ENCODE results near the gene ARL5C. TPM values are rescaled to one million over a fixed set of nuclear protein-coding genes. Genes with fewer than 3 reads are reported as not detected.
"Not testable (repeated sequence)": the region's sequence is repeated elsewhere in the genome, so short reads cannot be mapped to it uniquely, and the experiment has no call there.

Gene ARL5C
- total and polyA plus RNA-seq, 7 experiments from 2014 or later: 0.15 to 0.78 (median 0.34) TPM; not detected in 4

DNA sequence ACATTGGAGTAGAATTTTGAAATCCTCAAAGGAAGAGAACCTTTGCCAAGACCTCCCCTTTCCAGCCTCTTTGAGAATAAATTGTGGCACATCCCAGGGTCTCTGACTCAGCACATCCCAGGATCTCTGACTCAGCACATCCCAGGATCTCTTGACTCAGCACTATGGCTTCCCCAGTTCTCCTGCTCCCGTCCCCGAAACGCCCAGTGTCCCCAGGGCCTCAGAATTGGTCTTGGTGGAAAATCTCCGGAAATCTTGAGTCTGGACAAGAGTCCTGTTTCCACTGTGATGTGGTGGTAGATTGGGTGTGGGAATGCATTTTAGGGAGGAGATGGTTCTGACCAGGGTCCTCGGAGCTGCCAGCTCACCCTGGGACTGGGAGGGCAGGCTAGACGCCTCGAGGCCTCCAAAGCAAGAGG, 33.8 kb downstream of the ARL5C start:
- ATAC-seq: no peak

DNA sequence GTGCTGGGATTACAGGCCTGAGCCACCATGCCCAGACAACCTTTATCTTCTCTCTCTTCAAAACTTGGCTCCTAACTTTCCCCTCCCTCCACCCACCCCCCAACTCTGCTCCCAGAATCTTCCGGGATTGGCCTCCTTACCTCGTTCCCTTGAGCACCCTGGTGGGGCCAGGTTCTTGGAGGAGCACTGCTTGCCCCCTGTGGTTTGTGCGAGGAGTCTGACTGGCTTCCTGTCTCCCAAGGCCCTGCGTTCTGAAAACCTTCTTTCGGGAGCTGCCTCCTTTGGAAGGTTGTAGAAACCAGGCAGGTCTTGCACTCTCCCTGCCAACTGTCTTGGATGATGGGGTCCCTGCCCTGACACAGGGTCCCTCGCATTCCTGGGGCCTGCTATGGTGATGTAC, 34.3 kb downstream of the ARL5C start:
- H3K36me3 ChIP-seq (ENCODE audit: control insufficient read depth in 2 of 3, insufficient read depth in 3 of 3, low read length in 3 of 3): peaks cover 0 to 12% (median 0%) of the 10 kb centered on the region in 3 experiments
- H3K27me3 Mint-ChIP-seq: peaks cover 0 to under 1% (median 0%) of the 10 kb centered on the region in 5 donors
- no peak for ATAC-seq
- CTCF ChIA-PET: no interaction called here
- H3K4me3 ChIP-seq (ENCODE audit: low read length): no peak overlapping the region
- peaks cover 0 to 24% (median 2%) of the 10 kb centered on the region in 5 donors for H3K36me3 Mint-ChIP-seq
- POLR2A ChIA-PET: no interaction called here
- H3K4me1 ChIP-seq (ENCODE audit: control insufficient read depth in 2 of 2, insufficient read depth in 2 of 2, low read length in 2 of 2): no peaks in the 10 kb centered on the region
- H3K27ac ChIP-seq (ENCODE audit: low read depth, low read length): no peak overlapping the region
- no peak for DNase-seq
- intact Hi-C loops (cut with micrococcal nuclease): no loop called here
- no peaks in the 10 kb centered on the region for H3K9me3 ChIP-seq (ENCODE audit: control insufficient read depth in 2 of 3, low read length in 3 of 3)
- H3K27ac Mint-ChIP-seq: no peak overlapping the region
- H3K27me3 ChIP-seq (ENCODE audit: control insufficient read depth in 2 of 2, insufficient read depth in 2 of 2, low read length in 2 of 2): no peaks in the 10 kb centered on the region
- H3K4me1 Mint-ChIP-seq: peaks cover 0 to 4% (median 1%) of the 10 kb centered on the region in 7 donors
- no peak overlapping the region for H3K4me3 Mint-ChIP-seq
- H3K9me3 Mint-ChIP-seq: no peaks in the 10 kb centered on the region

More for the DNA sequence above, 33.8 kb downstream of the ARL5C start:
- H3K27me3 ChIP-seq (ENCODE audit: control insufficient read depth in 2 of 2, insufficient read depth in 2 of 2, low read length in 2 of 2): no peaks in the 10 kb centered on the region
- H3K36me3 Mint-ChIP-seq: peaks cover 0 to 26% (median 6%) of the 10 kb centered on the region in 5 donors
- H3K9me3 Mint-ChIP-seq: no peaks in the 10 kb centered on the region
- ChIA-PET POLR2A (no interaction called here), CTCF (no interaction called here)
- no peak overlapping the region for H3K27ac ChIP-seq (ENCODE audit: low read depth, low read length)
- H3K4me1 Mint-ChIP-seq: peaks cover 0 to 6% (median 5%) of the 10 kb centered on the region in 7 donors
- peaks cover 0 to 4% (median 0%) of the 10 kb centered on the region in 5 donors for H3K27me3 Mint-ChIP-seq
- no peak overlapping the region for H3K4me3 ChIP-seq (ENCODE audit: low read length)
- no peak overlapping the region for H3K4me3 Mint-ChIP-seq
- H3K4me1 ChIP-seq (ENCODE audit: control insufficient read depth in 2 of 2, insufficient read depth in 2 of 2, low read length in 2 of 2): no peaks in the 10 kb centered on the region
- peak overlapping the region in 1 of 9 donors; percentile 12 for H3K27ac Mint-ChIP-seq
- no peaks in the 10 kb centered on the region for H3K9me3 ChIP-seq (ENCODE audit: control insufficient read depth in 2 of 3, low read length in 3 of 3)
- peaks cover 0 to 12% (median 0%) of the 10 kb centered on the region in 3 experiments for H3K36me3 ChIP-seq (ENCODE audit: control insufficient read depth in 2 of 3, insufficient read depth in 3 of 3, low read length in 3 of 3)
- intact Hi-C loops (cut with micrococcal nuclease): no loop called here
- no peak for DNase-seq

- ChIA-PET CTCF (no interaction called here), POLR2A (no interaction called here)
- DNase-seq (no peak), ATAC-seq (no peak)
- H3K4me3 ChIP-seq (ENCODE audit: low read length): no peak overlapping the region
- H3K9me3 ChIP-seq (ENCODE audit: control insufficient read depth in 2 of 3, low read length in 3 of 3): no peaks in the 10 kb centered on the region
- Mint-ChIP-seq H3K9me3 (no peaks in the 10 kb centered on the region), H3K4me3 (no peak overlapping the region), H3K36me3 (peaks cover 0 to 15% (median 0%) of the 10 kb centered on the region in 5 donors), H3K4me1 (peaks cover 0 to 3% (median 0%) of the 10 kb centered on the region in 7 donors), H3K27ac (peak overlapping the region in 1 of 9 donors; percentile 36), H3K27me3 (no peaks in the 10 kb centered on the region)
- intact Hi-C loops (cut with micrococcal nuclease): no loop called here
- H3K36me3 ChIP-seq (ENCODE audit: control insufficient read depth in 2 of 3, insufficient read depth in 3 of 3, low read length in 3 of 3): peaks cover 0 to 4% (median 0%) of the 10 kb centered on the region in 3 experiments
- H3K27me3 ChIP-seq (ENCODE audit: control insufficient read depth in 2 of 2, insufficient read depth in 2 of 2, low read length in 2 of 2): no peaks in the 10 kb centered on the region
- H3K27ac ChIP-seq (ENCODE audit: low read depth, low read length): no peak overlapping the region
- H3K4me1 ChIP-seq (ENCODE audit: control insufficient read depth in 2 of 2, insufficient read depth in 2 of 2, low read length in 2 of 2): no peaks in the 10 kb centered on the region
These were observed 35.8 kb downstream of the ARL5C start for GRCh38 chr17:39130205-39130604.

- DNase-seq; POLR2A ChIA-PET; H3K9me3 Mint-ChIP-seq; CTCF ChIA-PET; H3K27me3 ChIP-seq (ENCODE audit: control insufficient read depth in 2 of 2, insufficient read depth in 2 of 2, low read length in 2 of 2); intact Hi-C loops (cut with micrococcal nuclease); H3K4me1 Mint-ChIP-seq; H3K4me1 ChIP-seq (ENCODE audit: control insufficient read depth in 2 of 2, insufficient read depth in 2 of 2, low read length in 2 of 2); H3K27me3 Mint-ChIP-seq; H3K27ac ChIP-seq (ENCODE audit: low read depth, low read length); ATAC-seq; H3K36me3 ChIP-seq (ENCODE audit: control insufficient read depth in 2 of 3, insufficient read depth in 3 of 3, low read length in 3 of 3); H3K4me3 ChIP-seq (ENCODE audit: low read length); H3K27ac Mint-ChIP-seq; H3K4me3 Mint-ChIP-seq; H3K9me3 ChIP-seq (ENCODE audit: control insufficient read depth in 2 of 3, low read length in 3 of 3): not testable (repeated sequence)
- H3K36me3 Mint-ChIP-seq: peaks cover 0 to 15% (median 0%) of the 10 kb centered on the region in 5 donors
These were observed 36.4 kb downstream of the ARL5C start for GRCh38 chr17:39129544-39129943.

DNA sequence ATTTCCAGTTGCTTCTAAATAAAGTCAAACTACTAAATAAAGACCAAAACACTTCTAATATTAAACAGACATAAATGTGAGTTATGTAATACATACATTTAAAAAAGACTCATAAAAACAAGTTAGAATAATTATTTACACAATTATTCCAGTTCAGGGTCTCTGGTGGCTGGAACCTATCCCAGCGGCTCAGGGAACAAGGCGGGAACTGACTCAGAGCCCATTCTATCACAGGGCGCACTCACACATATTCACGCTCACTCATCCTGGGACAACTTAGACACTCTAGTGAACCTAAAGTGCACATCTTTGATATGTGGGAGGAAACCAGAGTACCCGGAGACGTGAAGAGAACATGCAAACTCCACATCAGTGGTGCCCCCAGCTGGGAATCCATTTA, 39.5 kb downstream of the ARL5C start:
- no peaks in the 10 kb centered on the region for H3K9me3 Mint-ChIP-seq
- Histone ChIP-seq H3K9me3 (ENCODE audit: control insufficient read depth in 2 of 3, low read length in 3 of 3) (no peaks in the 10 kb centered on the region), H3K4me1 (ENCODE audit: control insufficient read depth in 2 of 2, insufficient read depth in 2 of 2, low read length in 2 of 2) (no peaks in the 10 kb centered on the region), H3K27me3 (ENCODE audit: control insufficient read depth in 2 of 2, insufficient read depth in 2 of 2, low read length in 2 of 2) (no peaks in the 10 kb centered on the region), H3K27ac (ENCODE audit: low read depth, low read length) (no peak overlapping the region), H3K36me3 (ENCODE audit: control insufficient read depth in 2 of 3, insufficient read depth in 3 of 3, low read length in 3 of 3) (no peaks in the 10 kb centered on the region), H3K4me3 (ENCODE audit: low read length) (no peak overlapping the region)
- peaks cover 0 to 2% (median 0%) of the 10 kb centered on the region in 7 donors for H3K4me1 Mint-ChIP-seq
- H3K36me3 Mint-ChIP-seq: peaks cover 0 to 12% (median 0%) of the 10 kb centered on the region in 5 donors
- no peak overlapping the region for H3K4me3 Mint-ChIP-seq
- H3K27me3 Mint-ChIP-seq: no peaks in the 10 kb centered on the region
- DNase-seq (no peak), ATAC-seq (no peak)
- ChIA-PET POLR2A (interaction anchor here (0.7 kb wide), 1 partner anchor 56 kb away, joined by 5 read pairs; no protein-coding TSS in a partner anchor), CTCF (no interaction called here)
- no peak overlapping the region for H3K27ac Mint-ChIP-seq
- intact Hi-C loops (cut with micrococcal nuclease): no loop called here

DNA sequence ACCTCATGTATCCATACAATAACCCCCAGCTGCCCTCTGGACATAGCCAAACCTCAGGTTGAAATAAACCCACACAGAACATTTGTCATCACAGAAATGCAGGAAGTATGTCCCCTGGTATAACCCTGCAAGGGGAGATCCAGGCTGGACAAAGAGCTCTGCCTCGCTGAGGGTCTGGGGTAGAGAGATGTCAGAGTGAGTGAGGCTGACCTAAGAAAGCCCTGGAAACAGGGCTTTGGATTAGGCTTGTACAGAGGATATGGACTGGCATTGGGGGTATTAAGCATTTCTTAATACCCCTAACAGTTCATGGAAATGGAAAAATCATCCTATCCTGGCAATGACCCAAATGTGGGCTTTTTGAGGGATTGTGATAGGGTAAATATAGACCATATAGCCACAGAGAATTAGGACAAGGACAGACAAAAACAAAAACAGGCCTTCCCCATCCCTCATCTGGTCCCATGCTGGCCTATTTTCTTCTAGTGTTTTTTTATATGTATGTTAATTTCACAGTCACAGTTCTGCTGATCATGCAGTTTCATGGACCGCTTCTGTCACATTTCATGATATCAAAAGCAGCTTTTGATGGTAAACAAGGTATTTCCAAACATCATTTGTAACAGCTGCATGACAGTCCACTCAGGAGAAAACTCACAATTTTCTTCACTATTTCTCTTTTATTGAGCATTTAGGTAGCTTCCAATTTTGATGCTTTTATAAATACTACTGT, 40.7 kb downstream of the ARL5C start:
- peak overlapping the region in 4 of 9 donors; percentile 4 to 67 (median 22) for H3K27ac Mint-ChIP-seq
- H3K36me3 Mint-ChIP-seq: peaks cover 0 to 14% (median 0%) of the 10 kb centered on the region in 5 donors
- no peaks in the 10 kb centered on the region for H3K9me3 ChIP-seq (ENCODE audit: control insufficient read depth in 2 of 3, low read length in 3 of 3)
- H3K36me3 ChIP-seq (ENCODE audit: control insufficient read depth in 2 of 3, insufficient read depth in 3 of 3, low read length in 3 of 3): no peaks in the 10 kb centered on the region
- H3K4me3 ChIP-seq (ENCODE audit: low read length): no peak overlapping the region
- H3K9me3 Mint-ChIP-seq: no peaks in the 10 kb centered on the region
- no peak overlapping the region for H3K27ac ChIP-seq (ENCODE audit: low read depth, low read length)
- ChIA-PET CTCF (no interaction called here), POLR2A (no interaction called here)
- H3K4me1 Mint-ChIP-seq: peaks cover 0 to 2% (median 0%) of the 10 kb centered on the region in 7 donors
- H3K4me3 Mint-ChIP-seq: no peak overlapping the region
- H3K27me3 Mint-ChIP-seq: no peaks in the 10 kb centered on the region
- DNase-seq: no peak
- H3K27me3 ChIP-seq (ENCODE audit: control insufficient read depth in 2 of 2, insufficient read depth in 2 of 2, low read length in 2 of 2): no peaks in the 10 kb centered on the region
- no peak for ATAC-seq
- intact Hi-C loops (cut with micrococcal nuclease): no loop called here
- H3K4me1 ChIP-seq (ENCODE audit: control insufficient read depth in 2 of 2, insufficient read depth in 2 of 2, low read length in 2 of 2): no peaks in the 10 kb centered on the region

DNA sequence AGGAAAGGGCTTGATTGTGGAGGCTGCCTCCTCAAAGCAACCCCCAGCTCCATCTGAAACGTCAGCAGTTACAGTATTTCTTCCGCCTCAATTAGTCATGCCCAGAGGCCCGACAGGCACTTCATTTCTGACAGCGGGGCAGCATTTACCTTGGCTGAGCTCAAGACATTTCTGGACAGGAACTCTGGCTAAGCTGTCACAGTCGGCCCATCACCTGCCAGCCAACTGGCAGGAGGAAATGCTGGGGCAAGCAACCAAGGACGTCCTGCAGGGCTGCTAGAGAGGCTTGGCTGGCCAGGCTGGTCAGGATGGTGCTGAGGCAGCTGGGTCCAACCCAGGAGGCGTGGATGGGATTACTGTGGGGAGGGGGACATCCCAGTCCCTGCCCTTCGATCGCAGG, 42.3 kb downstream of the ARL5C start:
- H3K4me1 Mint-ChIP-seq: peaks cover 1 to 9% (median 6%) of the 10 kb centered on the region in 7 donors
- no peaks in the 10 kb centered on the region for H3K4me1 ChIP-seq (ENCODE audit: control insufficient read depth in 2 of 2, insufficient read depth in 2 of 2, low read length in 2 of 2)
- H3K36me3 Mint-ChIP-seq: peaks cover 0 to 16% (median 0%) of the 10 kb centered on the region in 5 donors
- H3K9me3 Mint-ChIP-seq: no peaks in the 10 kb centered on the region
- no peak for ATAC-seq
- no peak for DNase-seq
- H3K27ac ChIP-seq (ENCODE audit: low read depth, low read length): no peak overlapping the region
- POLR2A ChIA-PET: no interaction called here
- intact Hi-C loops (cut with micrococcal nuclease): no loop called here
- H3K27me3 Mint-ChIP-seq: no peaks in the 10 kb centered on the region
- no peaks in the 10 kb centered on the region for H3K27me3 ChIP-seq (ENCODE audit: control insufficient read depth in 2 of 2, insufficient read depth in 2 of 2, low read length in 2 of 2)
- H3K9me3 ChIP-seq (ENCODE audit: control insufficient read depth in 2 of 3, low read length in 3 of 3): no peaks in the 10 kb centered on the region
- no peak overlapping the region for H3K27ac Mint-ChIP-seq
- no peak overlapping the region for H3K4me3 ChIP-seq (ENCODE audit: low read length)
- H3K4me3 Mint-ChIP-seq: no peak overlapping the region
- CTCF ChIA-PET: interaction anchor here (1.0 kb wide), 1 partner anchor 41 kb away, joined by 3 read pairs; no protein-coding TSS in a partner anchor
- H3K36me3 ChIP-seq (ENCODE audit: control insufficient read depth in 2 of 3, insufficient read depth in 3 of 3, low read length in 3 of 3): no peaks in the 10 kb centered on the region

Measured in naive thymus-derived CD4-positive, alpha-beta T cell (primary cell).